Caco-2 (cell line): ENCODE data around the gene POMP. TPM values are rescaled to one million over a fixed set of nuclear protein-coding genes. Genes with fewer than 3 reads are reported as not detected.
"Not testable (repeated sequence)": the region's sequence is repeated elsewhere in the genome, so short reads cannot be mapped to it uniquely, and the experiment has no call there.

Experiments
- BruUV-seq: library from RNA; stranded (reverse); fragments of 400-500 nt; replicated peaks from 2 replicates; lab custom pipeline; 2021; lab: Mats Ljungman, UMichigan
- CTCF ChIA-PET: fragments of 300-600 bp; sonication (Branson Sonifier 250); formaldehyde crosslinking; loops from one replicate; lab custom pipeline; 2022; ENCODE audit warnings: antibody characterized with exemption; lab: Charles Lee
- POLR2A ChIA-PET: fragments of 300-600 bp; sonication (Branson Sonifier 250); formaldehyde crosslinking; loops from one replicate; lab custom pipeline; 2022; ENCODE audit warnings: antibody characterized with exemption; lab: Charles Lee
- DNase-seq, 2 experiments: peaks; one replicate each; pipeline versions ENCODE4 v3.0.0 to v3.0.0-alpha.2; 2020 to 2022
- H3K27me3 ChIP-seq: replicated peaks from 2 replicates; pipeline ENCODE4 v1.6.0; 2011; ENCODE audit warnings: low read length; ENCODE audit not compliant: control insufficient read depth, insufficient read depth
- H3K36me3 ChIP-seq: 2 replicates; pipeline ENCODE4 v1.5.1; 2011; ENCODE audit warnings: low read length; ENCODE audit not compliant: control insufficient read depth, insufficient read depth
- H3K4me1 ChIP-seq: fragments of 250-450 bp; sonication (Bioruptor Pico); 2 replicates; pipeline ENCODE4 v1.5.1; 2020; ENCODE audit warnings: mild to moderate bottlenecking
- H3K4me3 ChIP-seq: 2 replicates; pipeline ENCODE4 v1.5.1; 2011; ENCODE audit warnings: low read depth, mild to moderate bottlenecking, control low read depth, low read length
- H3K9me3 ChIP-seq: fragments of 250-450 bp; sonication (Bioruptor Pico); 2 replicates; pipeline ENCODE4 v1.5.1; 2020; ENCODE audit warnings: mild to moderate bottlenecking, moderate library complexity
- H3K27ac Mint-ChIP-seq: one replicate; pipeline ENCODE4 v1.8.0; 2022; ENCODE audit warnings: mixed read lengths; ENCODE audit not compliant: unreplicated experiment
- H3K27me3 Mint-ChIP-seq: one replicate; pipeline ENCODE4 v1.8.0; 2022; ENCODE audit warnings: mixed read lengths; ENCODE audit not compliant: insufficient read depth, unreplicated experiment
- H3K36me3 Mint-ChIP-seq: one replicate; pipeline ENCODE4 v1.8.0; 2022; ENCODE audit warnings: mild to moderate bottlenecking, mixed read lengths; ENCODE audit not compliant: insufficient read depth, unreplicated experiment
- H3K4me1 Mint-ChIP-seq: one replicate; pipeline ENCODE4 v1.8.0; 2022; ENCODE audit warnings: low read depth, mixed read lengths; ENCODE audit not compliant: unreplicated experiment
- H3K4me3 Mint-ChIP-seq: one replicate; pipeline ENCODE4 v1.8.0; 2022; ENCODE audit warnings: mild to moderate bottlenecking, moderate library complexity, mixed read lengths; ENCODE audit not compliant: unreplicated experiment
- H3K9me3 Mint-ChIP-seq: one replicate; pipeline ENCODE4 v1.8.0; 2022; ENCODE audit warnings: mixed read lengths; ENCODE audit not compliant: unreplicated experiment
- intact Hi-C: fragments of 100-400 bp; cut with micrococcal nuclease; formaldehyde crosslinking; loops from one replicate; pipeline ENCODE4 v1.10.0; 2022; ENCODE audit not compliant: unreplicated experiment
- total RNA-seq: library from RNA; stranded (reverse); gene quantifications from 2 replicates; pipeline ENCODE4 v1.2.3, GENCODE V29; 2022
- TF ChIP-seq, protein P1 (sequence below), 2 experiments: fragments of 200-600 bp in 1 of 2; IDR thresholded peaks; 1 replicate in 1 of 2; 2 replicates in 1 of 2; pipeline versions ENCODE4 v1.5.1 to v1.8.0; 2011 to 2022; ENCODE audit warnings: antibody characterized with exemption in 1 of 2, control low read depth in 1 of 2, inconsistent platforms in 1 of 2, low read depth in 1 of 2, low read length in 1 of 2, mild to moderate bottlenecking in 1 of 2, moderate library complexity in 1 of 2; ENCODE audit not compliant: insufficient read depth in 1 of 2, severe bottlenecking in 1 of 2, unreplicated experiment in 1 of 2

The POMP gene
- total RNA-seq, 1 experiment from 2014 or later, result 116 TPM

DNA sequence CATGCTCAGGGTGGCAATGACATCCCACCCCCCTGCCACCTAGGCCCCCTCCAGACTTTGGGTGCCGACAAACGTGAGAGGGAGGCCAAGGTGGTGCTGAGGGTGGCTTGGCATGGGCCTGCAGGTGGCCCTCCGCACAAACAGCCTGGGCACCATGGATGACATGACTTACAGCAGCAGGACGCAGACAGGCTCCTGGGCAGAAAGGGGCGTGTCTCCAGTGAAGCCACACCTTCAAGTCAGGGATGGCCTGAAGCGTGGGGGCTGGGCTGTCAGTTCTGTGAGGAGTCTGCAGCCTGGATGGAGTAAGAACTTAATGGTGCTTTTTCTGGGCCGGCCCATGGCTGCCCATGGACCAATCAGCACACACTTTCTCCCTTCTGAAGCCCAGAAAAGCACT is 25.3 kb downstream of the POMP start:
- H3K27me3 ChIP-seq, result no peaks in the 10 kb centered on the region
- H3K36me3 ChIP-seq, result no peaks in the 10 kb centered on the region
- DNase-seq, result peak; percentile 37 to 60
- H3K9me3 ChIP-seq, result no peaks in the 10 kb centered on the region
- CTCF ChIA-PET, result no interaction called here
- H3K27me3 Mint-ChIP-seq, result no peaks in the 10 kb centered on the region
- TF ChIP-seq, protein P1, sequence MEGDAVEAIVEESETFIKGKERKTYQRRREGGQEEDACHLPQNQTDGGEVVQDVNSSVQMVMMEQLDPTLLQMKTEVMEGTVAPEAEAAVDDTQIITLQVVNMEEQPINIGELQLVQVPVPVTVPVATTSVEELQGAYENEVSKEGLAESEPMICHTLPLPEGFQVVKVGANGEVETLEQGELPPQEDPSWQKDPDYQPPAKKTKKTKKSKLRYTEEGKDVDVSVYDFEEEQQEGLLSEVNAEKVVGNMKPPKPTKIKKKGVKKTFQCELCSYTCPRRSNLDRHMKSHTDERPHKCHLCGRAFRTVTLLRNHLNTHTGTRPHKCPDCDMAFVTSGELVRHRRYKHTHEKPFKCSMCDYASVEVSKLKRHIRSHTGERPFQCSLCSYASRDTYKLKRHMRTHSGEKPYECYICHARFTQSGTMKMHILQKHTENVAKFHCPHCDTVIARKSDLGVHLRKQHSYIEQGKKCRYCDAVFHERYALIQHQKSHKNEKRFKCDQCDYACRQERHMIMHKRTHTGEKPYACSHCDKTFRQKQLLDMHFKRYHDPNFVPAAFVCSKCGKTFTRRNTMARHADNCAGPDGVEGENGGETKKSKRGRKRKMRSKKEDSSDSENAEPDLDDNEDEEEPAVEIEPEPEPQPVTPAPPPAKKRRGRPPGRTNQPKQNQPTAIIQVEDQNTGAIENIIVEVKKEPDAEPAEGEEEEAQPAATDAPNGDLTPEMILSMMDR (IDR thresholded peaks at IDR 0.05; ENCODE audit: insufficient read depth in 1 of 2, low read depth in 1 of 2, low read length in 1 of 2, severe bottlenecking in 1 of 2, unreplicated experiment in 1 of 2), result no peak
- no peak overlapping the region for H3K4me3 ChIP-seq
- no peak overlapping the region for H3K27ac Mint-ChIP-seq
- peaks cover 8% of the 10 kb centered on the region for H3K36me3 Mint-ChIP-seq
- no peaks in the 10 kb centered on the region for H3K4me1 Mint-ChIP-seq
- no TSS peak for BruUV-seq
- no peaks in the 10 kb centered on the region for H3K4me1 ChIP-seq
- POLR2A ChIA-PET, result no interaction called here
- intact Hi-C loops, result no loop called here
- no peak overlapping the region for H3K4me3 Mint-ChIP-seq
- peaks cover 14% of the 10 kb centered on the region for H3K9me3 Mint-ChIP-seq

DNA sequence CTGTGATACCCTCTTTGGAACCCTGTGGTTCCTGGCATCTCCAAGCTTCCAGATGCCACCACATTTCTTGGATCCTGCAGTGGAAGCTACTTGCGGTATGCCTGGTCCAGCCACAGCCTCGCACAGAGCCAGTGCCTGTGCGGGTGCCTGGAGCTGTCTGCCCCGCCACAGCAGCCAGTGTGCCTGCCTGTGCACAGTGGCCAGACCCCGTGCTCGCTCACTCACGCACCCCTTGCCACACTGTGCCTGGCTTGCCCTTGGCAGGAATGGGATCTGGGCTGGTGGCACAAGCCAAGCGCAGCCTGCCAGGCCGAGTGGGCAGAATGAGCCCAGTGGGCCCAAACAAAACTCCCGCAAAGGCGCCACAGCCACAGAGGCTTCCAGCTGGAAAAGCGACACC is 26.2 kb downstream of the POMP start:
- BruUV-seq, result no TSS peak
- no peak overlapping the region for H3K4me3 ChIP-seq
- intact Hi-C loops, result no loop called here

DNA sequence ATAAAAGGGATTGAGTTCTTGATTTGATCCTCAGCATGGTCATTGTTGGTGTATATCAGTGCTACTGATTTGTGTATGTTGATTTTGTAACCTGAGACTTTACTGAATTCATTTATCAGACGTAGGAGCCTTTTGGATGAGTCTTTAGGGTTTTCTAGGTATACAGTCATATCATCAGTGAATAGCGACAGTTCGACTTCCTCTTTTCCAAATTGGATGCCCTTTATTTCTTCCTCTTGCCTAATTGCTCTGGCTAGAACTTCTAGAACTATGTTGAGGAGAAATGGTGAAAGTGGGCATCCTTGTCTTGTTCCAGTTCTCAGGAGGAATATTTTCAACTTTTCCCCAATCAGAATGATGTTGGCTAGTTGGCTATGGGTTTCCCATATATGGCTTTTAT is 27.0 kb downstream of the POMP start:
- H3K4me1 ChIP-seq, result no peaks in the 10 kb centered on the region
- ChIA-PET POLR2A (no interaction called here), CTCF (no interaction called here)
- intact Hi-C loops, result no loop called here
- Mint-ChIP-seq H3K4me1 (no peaks in the 10 kb centered on the region), H3K27me3 (no peaks in the 10 kb centered on the region), H3K36me3 (no peaks in the 10 kb centered on the region), H3K4me3 (no peak overlapping the region), H3K27ac (no peak overlapping the region), H3K9me3 (peaks cover 14% of the 10 kb centered on the region)
- DNase-seq, result no peak
- no peaks in the 10 kb centered on the region for H3K9me3 ChIP-seq
- no peak overlapping the region for H3K4me3 ChIP-seq
- H3K36me3 ChIP-seq, result no peaks in the 10 kb centered on the region
- no peaks in the 10 kb centered on the region for H3K27me3 ChIP-seq
- TF ChIP-seq, protein P1 (IDR thresholded peaks at IDR 0.05; ENCODE audit: insufficient read depth in 1 of 2, low read depth in 1 of 2, low read length in 1 of 2, severe bottlenecking in 1 of 2, unreplicated experiment in 1 of 2), result no peak
- no TSS peak for BruUV-seq

More for the DNA sequence above, 26.2 kb downstream of the POMP start:
- Histone ChIP-seq H3K9me3 (no peaks in the 10 kb centered on the region), H3K27me3 (no peaks in the 10 kb centered on the region), H3K36me3 (no peaks in the 10 kb centered on the region), H3K4me1 (no peaks in the 10 kb centered on the region)
- H3K27ac Mint-ChIP-seq, result no peak overlapping the region
- TF ChIP-seq, protein P1 (IDR thresholded peaks at IDR 0.05; ENCODE audit: insufficient read depth in 1 of 2, low read depth in 1 of 2, low read length in 1 of 2, severe bottlenecking in 1 of 2, unreplicated experiment in 1 of 2), result no peak
- no peak overlapping the region for H3K4me3 Mint-ChIP-seq
- H3K36me3 Mint-ChIP-seq, result no peaks in the 10 kb centered on the region
- peaks cover 14% of the 10 kb centered on the region for H3K9me3 Mint-ChIP-seq
- ChIA-PET POLR2A (no interaction called here), CTCF (no interaction called here)
- no peaks in the 10 kb centered on the region for H3K27me3 Mint-ChIP-seq
- H3K4me1 Mint-ChIP-seq, result no peaks in the 10 kb centered on the region
- no peak for DNase-seq

DNA sequence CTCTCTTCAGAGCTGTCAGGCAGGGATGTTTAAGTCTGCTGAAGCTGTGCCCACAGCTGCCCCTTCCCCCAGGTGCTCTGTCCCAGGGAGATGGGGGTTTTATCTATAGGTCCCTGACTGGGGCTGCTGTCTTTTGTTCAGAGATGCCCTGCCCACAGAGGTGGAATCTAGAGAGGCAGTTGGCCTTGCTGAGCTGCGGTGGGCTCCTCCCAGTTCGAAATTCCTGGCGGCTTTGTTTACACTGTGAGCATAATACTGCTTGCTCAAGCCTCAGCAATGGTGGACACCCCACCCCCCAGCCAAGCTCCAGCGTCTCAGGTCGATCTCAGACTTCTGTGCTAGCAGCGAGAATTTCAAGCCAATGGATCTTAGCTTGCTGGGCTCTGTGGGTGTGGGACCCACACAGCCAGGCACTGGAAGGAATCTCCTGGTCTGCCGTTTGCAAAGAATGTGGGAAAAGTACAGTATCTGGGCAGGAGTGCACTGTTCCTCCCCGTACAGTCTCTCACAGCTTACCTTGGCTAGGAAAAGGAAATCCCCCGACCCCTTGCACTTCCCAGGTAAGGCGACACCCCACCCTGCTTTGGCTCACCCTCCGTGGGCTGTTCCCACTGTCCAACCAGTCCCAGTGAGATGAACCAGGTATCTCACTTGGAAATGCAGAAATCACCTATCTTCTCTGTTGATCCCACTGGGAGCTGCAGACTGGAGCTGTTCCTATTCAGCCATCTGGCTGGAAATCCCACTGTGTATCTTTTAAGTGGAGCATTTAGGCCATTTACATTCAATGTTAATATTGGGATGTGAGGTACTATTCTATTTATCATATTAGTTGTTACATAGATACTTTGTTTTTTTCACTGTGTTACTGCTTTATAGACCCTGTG is 34.9 kb downstream of the POMP start:
- H3K27me3 Mint-ChIP-seq, H3K27me3 ChIP-seq, H3K36me3 ChIP-seq, H3K4me1 Mint-ChIP-seq, H3K9me3 Mint-ChIP-seq, H3K36me3 Mint-ChIP-seq, H3K9me3 ChIP-seq: not testable (repeated sequence)
- CTCF ChIA-PET, result interaction anchor here (1.3 to 2.0 kb wide), 3 partner anchors 15 to 103 kb away, joined by 5 to 7 read pairs (median 5); partner anchors contain the start of gene SLC46A3
- peak overlapping the region; percentile 97 for H3K27ac Mint-ChIP-seq
- intact Hi-C loops, result loop anchor here (2.0 kb wide), 1 partner anchor 25 kb away; the partner anchor contains the start of gene SLC46A3
- peak overlapping the region; percentile 88 for H3K4me3 Mint-ChIP-seq
- peak; percentile 87 to 91 for DNase-seq
- POLR2A ChIA-PET, result interaction anchor here (0.6 to 1.4 kb wide), 3 partner anchors 17 to 35 kb away, joined by 3 to 8 read pairs (median 3); partner anchors contain the start of gene POMP
- BruUV-seq, result TSS peak; percentile 47
- Histone ChIP-seq H3K4me3 (peak overlapping the region; percentile 45), H3K4me1 (peaks cover 11% of the 10 kb centered on the region)
